Body of pancreas (tissue), 4 donors: ENCODE results near the gene KRTAP10-4.

Source experiments
- CTCF ChIP-seq, 7 experiments: fragments of 450-650 bp in 4 of 7; fragments of 200-600 bp in 3 of 7; sonication (generic) in 3 of 7; IDR thresholded peaks; one replicate each; pipeline ENCODE4 v1.5.1; 2016 to 2019; ENCODE audit warnings: antibody characterized with exemption in 7 of 7
- POLR2A ChIP-seq, 3 donors: fragments of 450-650 bp; IDR thresholded peaks; one replicate each; pipeline ENCODE4 v1.6.1; 2016; ENCODE audit warnings: antibody characterized with exemption in 3 of 3, mild to moderate bottlenecking in 2 of 3

- no peak for TF ChIP-seq CTCF (IDR thresholded peaks at IDR 0.05)
- no peak for TF ChIP-seq POLR2A (IDR thresholded peaks at IDR 0.05)
Observed at GRCh38 chr21:44566403-44566802, 7.1 kb upstream of the KRTAP10-4 start.
